SK-N-DZ (cell line): ENCODE results near the gene NAP1L4.

Experiments
- small RNA-seq, 2 experiments: library from RNA; depleted of rRNA; stranded (forward); fragments of <200 nt; gene quantifications; one replicate each; pipeline ENCODE3, GENCODE V24; 2014

NAP1L4 gene

Small RNAs within 50 kb of the gene (small RNA-seq; reads per million reads assigned to genes)
- 5.1 to 12.5 reads per million in 2 experiments for gene SNORA54
